Keratinocyte (primary cell): ENCODE measurements around the gene CA5A.
"Not testable (repeated sequence)": the region's sequence is repeated elsewhere in the genome, so short reads cannot be mapped to it uniquely, and the experiment has no call there.

Experiments
- EZH2 ChIP-seq: IDR thresholded peaks from one replicate; pipeline ENCODE4 v1.6.1; 2012; ENCODE audit warnings: inconsistent platforms, mild to moderate bottlenecking, low read length, moderate library complexity
- TF ChIP-seq, protein P1 (sequence below), 3 experiments: IDR thresholded peaks in 1 of 3; conservative IDR thresholded peaks in 1 of 3; optimal IDR thresholded peaks in 1 of 3; 2 replicates in 2 of 3; 3 replicates in 1 of 3; pipeline versions ENCODE3 to v1.5.1; 2011; ENCODE audit warnings: low read length in 3 of 3, mild to moderate bottlenecking in 3 of 3, moderate library complexity in 2 of 3, control low read depth in 1 of 3, inconsistent platforms in 1 of 3; ENCODE audit not compliant: insufficient read depth in 2 of 3; ENCODE audit errors: extremely low read depth in 1 of 3

- TF ChIP-seq, protein P1, sequence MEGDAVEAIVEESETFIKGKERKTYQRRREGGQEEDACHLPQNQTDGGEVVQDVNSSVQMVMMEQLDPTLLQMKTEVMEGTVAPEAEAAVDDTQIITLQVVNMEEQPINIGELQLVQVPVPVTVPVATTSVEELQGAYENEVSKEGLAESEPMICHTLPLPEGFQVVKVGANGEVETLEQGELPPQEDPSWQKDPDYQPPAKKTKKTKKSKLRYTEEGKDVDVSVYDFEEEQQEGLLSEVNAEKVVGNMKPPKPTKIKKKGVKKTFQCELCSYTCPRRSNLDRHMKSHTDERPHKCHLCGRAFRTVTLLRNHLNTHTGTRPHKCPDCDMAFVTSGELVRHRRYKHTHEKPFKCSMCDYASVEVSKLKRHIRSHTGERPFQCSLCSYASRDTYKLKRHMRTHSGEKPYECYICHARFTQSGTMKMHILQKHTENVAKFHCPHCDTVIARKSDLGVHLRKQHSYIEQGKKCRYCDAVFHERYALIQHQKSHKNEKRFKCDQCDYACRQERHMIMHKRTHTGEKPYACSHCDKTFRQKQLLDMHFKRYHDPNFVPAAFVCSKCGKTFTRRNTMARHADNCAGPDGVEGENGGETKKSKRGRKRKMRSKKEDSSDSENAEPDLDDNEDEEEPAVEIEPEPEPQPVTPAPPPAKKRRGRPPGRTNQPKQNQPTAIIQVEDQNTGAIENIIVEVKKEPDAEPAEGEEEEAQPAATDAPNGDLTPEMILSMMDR (optimal IDR thresholded peaks at IDR 0.05 in 1 of 3, IDR thresholded peaks at IDR 0.05 in 1 of 3, conservative IDR thresholded peaks at IDR 0.05 in 1 of 3; ENCODE audit: extremely low read depth in 1 of 3, insufficient read depth in 2 of 3, low read length in 3 of 3): not testable (repeated sequence)
- TF ChIP-seq EZH2: not testable (repeated sequence)
These were observed 73.0 kb downstream of the CA5A start for GRCh38 chr16:87863327-87863635.
